IPS-NIHi11 (cell line): ENCODE data around the gene COL27A1.

ENCODE experiments used
- DNase-seq: peaks from one replicate; pipeline ENCODE4 v3.0.0; 2012; ENCODE audit warnings: mixed read lengths, low spot score

COL27A1 gene

DNA sequence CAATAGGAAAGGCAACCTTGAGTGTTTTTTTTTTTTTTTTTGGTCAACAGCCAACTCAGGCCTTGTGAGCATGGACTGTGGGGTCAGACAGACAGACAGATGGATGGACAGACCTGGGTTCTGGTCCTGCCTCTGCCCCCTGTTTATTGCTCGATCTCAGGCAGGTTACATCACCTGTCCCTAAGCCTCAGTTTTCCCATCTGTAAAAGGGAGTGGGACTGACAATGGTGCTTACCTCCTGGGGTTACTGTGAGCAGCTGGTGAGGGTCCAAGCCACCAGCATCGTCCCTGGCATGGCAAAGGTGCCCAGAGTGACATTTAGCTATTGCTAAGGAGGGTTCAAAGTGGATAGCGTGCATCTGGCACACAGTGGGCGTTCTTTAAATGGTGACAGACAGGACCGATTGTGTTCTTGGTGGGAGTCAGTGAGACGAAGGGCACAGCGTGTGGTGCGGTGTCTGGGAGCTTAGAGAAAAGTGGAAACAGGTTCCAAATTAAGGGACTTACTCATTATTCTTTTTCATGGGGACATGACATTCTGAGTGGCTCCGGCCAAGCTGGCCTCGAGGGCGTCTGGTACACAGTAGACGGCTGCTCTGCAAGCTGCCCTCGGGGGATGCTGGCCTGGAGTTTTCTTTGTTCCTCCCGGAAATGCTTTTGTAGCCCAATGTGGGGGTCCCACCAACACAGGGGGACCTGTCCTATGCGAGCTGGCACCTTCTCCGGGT lies 72.1 kb downstream of the COL27A1 start:
- DNase-seq, result no peak

- no peak for DNase-seq
Measured at GRCh38 chr9:114228016-114228808, 72.9 kb downstream of the COL27A1 start.

DNA sequence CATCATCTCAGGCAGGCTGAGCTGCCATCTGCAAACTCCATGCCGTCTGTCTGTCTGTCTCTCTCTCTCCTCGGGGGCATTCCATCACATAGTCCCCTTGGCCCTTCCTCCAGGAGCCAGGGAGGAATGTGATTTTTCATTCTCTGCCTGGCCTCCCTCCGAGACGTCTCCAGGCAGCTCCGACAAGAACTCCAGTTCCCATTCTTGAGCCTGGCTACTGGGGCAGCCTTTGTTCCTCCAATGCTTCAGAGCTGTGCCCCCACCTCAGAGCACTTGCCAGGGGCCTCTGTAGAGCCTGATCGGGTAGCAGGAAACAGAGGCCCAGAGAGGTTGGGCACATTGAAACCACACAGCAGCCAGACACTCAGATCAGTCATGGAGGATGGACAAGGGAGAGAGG lies 74.0 kb downstream of the COL27A1 start:
- DNase-seq, result peak; percentile 49

DNA sequence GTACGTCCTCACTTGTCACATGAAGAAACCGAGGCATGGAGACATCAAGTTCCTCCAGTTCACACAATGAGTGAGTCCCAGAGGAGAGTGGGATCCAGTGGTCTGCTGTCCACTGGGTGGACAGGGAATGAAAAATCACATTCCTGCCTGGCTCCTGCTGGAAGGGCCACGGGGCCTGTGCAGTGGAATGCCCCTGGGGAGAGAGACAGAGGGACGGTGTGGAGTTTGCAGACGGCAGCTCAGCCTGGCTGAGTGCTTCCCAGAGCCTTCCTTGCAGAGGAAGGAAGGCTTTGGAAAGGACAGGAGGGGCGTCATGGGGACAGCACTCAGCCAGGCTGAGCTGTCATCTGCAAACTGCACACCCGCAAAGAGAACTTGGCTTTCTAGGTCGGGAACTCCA lies 74.7 kb downstream of the COL27A1 start:
- DNase-seq, result no peak

- no peak for DNase-seq
Measured at GRCh38 chr9:114231273-114231672, 75.9 kb downstream of the COL27A1 start.

DNA sequence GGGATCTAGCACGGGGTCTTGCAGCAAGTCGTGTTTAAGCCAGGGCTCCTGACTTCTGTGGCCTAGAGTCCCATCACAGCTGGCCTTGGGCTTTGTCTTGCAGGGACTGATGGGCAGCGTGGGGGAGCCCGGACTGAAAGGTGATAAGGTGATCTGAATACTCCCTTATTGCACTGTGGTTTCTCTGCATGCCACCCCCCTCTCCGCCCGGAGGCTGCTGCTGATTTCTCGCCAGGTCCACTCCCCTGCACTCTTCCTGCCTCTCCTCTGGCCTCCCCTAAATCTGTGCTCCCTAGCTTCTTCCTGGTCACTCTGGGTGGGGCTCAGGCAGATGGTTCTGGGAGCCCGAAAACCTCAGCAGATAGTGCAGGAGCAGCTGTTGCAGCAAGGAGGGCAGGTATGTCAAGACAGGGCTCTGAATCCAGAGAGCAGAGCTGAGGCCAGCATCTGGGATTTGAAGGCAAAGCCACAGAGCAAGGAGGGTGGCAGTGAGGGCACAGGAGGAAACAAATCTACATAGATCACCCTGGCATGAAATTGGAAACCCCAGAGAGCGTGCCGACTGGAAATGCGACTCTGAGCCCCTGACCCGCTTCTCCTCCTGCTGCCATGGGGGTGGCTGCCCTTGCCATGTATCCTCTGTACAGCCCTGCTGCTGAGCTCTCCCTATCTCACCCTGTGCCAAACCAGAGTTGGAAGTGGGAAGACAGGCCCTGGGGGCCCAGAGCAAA lies 76.5 kb downstream of the COL27A1 start:
- DNase-seq, result no peak

DNA sequence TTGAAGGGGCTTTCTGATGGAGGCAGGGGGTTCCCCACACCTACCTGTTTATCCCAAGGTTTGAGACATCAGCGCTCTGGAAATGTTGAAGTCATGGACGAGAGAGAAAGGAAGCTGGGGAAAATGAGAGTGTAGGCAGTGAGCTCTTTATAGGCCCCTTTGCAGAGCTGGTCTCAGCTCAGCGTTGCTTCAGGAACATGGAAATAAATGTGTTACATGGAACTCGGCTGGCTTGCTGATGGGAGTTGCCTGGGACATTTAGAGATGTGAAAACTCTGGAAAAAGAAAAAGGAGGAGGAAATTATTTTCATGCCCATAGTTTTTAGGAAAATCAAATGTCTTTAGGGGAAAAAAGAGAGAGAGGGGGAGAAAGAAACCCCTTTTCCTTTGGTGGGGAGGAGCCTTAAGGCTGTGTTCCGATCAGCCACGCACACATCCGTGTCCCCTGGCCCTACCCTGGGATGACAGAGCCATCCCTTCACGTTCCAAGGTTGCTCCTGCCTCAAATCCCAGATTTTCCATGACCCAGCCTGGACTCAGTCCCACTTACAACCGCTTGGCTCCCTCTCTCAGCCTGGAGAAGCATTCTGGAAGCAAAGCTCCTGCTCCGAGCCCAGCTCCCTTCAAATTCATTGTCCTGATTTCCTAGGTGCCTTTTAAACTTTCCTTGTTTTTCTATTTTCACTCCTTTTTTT lies 78.3 kb downstream of the COL27A1 start:
- DNase-seq, result no peak

GRCh38 chr9:114235033-114235661 lies 79.8 kb downstream of the COL27A1 start:
- DNase-seq, result peak; percentile 47

DNA sequence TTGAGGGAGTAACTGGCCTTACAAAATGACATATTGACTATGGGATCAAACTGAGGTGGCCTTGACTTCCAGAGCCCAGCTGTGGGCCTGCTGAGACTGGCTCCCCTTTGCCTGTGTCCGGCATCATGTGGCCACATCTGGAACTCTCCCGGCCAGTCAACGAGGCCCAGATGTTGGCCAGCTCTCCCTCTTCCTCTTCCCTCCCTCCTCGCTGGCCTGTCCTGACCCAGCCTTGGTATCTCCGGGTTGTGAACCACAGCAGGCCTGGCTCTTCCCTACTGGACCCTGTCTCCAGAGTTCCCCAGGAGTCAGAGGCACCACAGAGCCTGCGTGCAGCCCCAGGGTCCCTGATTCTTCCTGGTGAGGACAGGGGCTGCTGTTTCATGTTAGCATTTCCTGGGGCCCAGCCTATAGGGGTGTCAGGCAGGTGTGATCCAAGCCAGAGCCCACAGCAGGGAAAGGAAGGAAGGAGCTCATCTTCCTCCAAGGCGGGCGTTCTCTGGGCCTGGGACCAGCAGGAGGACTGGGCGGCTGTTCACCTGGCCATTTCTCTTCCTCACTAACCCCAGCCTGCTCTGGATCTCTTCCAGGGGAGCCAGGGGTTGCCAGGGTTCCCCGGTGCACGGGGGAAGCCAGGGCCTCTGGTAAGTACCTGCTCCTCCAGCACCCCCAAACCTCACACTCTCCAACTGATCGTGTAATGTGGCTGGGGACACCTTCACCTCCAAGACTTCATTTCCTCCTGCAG lies 81.2 kb downstream of the COL27A1 start:
- no peak for DNase-seq

DNA sequence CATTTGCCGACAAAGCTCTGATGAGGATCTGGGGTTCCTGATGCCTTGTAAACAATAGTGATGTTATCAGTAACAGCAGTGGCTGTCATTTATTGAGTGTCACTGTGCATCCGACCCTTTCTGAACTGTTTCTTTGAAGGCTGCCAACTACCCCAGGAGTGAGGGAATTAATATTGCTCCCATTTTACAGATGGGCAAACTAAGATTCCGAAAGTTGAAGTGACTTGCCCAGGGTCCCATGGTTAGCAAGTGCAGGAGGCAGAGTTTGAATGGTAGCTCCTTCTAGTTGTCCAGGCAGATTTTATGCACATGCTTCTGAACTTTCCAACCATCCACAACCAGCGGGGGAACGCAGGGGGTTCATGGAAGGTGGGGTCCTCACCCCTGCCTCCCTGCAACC lies 81.9 kb downstream of the COL27A1 start:
- no peak for DNase-seq

GRCh38 chr9:114237781-114238180 lies 82.4 kb downstream of the COL27A1 start:
- DNase-seq, result no peak

DNA sequence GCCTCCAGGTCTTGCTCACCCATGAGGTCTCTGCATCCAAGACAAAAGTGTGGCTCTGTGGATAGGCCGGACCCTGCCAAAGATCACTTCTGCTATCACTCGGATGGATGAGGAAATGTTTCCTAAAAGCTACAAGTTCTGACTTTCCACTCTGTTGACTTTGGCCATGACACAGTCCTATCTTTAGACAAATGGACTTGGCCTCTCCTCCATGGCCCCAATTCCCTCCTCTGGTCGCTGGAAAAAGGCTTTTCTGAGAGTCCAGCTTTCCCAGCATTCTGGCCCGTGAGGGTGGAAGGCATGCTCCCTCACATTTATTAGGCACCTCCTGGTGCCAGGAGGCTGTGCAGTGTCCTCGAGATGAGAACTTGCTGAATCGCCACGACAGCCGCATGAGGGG lies 83.1 kb downstream of the COL27A1 start:
- DNase-seq, result no peak

DNA sequence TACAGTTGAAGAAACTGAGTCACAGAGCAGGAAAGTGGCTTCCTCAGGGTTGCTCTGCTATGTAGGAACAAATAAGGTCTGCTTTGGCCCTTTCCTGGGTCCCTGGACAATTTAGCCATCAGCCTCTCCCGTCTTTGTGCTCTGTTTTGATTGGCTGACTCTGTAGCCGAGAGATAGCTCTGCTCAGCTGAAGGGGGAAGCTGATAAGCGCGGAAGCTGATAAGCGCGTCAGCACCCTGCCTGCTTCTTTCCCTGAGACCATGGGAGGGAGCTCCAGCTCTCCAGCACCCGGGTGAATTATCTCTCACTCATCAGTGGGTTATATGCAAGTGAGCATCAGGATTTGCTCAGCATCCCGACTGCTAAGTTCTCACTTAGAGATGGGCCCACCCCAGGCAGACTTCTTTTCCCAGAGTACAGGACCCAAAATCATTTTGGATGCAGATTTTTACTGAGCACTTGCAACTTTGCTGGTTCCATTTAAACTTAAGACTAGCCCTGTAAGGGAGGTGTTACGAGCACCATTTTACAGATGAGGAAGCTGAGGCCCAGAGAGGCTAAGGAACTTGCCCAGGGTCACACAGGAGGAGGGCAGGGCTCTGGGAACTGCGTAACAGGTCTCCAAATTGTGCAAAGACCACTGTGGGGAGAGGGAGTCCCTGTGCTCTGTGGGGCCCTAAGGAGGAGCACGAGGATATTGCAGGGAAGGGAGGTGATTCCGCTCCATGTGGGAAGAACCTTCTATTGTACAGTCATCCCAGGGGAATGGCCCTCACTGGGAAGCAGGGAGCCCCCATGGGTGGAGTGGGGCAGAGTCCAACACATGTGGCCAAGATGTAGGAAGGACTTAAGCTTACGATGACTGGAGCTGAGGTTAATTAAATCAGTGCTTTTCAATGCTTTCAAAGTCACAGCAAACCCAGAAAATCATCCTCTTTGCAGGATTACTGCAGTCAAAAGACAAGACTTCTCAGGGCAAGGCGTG lies 83.8 kb downstream of the COL27A1 start:
- DNase-seq, result peak; percentile 78

DNA sequence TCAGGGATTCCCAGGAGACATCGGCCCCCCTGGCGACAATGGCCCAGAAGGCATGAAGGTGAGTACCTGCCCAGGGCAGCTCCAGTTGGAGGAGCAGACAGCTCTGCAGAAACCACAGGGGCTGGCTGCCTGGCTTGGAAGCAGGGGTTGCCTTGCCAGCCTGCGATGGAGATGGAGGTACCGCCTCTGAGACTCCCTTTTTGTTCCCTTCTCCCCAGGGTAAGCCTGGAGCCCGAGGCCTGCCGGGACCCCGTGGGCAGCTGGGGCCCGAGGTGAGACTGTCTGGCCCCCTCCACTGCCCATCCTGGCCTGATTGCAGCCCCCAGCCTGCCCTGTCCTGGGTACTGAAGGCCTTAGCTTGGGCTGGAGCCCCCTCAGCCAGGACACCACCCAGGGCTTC lies 84.9 kb downstream of the COL27A1 start:
- DNase-seq, result no peak

DNA sequence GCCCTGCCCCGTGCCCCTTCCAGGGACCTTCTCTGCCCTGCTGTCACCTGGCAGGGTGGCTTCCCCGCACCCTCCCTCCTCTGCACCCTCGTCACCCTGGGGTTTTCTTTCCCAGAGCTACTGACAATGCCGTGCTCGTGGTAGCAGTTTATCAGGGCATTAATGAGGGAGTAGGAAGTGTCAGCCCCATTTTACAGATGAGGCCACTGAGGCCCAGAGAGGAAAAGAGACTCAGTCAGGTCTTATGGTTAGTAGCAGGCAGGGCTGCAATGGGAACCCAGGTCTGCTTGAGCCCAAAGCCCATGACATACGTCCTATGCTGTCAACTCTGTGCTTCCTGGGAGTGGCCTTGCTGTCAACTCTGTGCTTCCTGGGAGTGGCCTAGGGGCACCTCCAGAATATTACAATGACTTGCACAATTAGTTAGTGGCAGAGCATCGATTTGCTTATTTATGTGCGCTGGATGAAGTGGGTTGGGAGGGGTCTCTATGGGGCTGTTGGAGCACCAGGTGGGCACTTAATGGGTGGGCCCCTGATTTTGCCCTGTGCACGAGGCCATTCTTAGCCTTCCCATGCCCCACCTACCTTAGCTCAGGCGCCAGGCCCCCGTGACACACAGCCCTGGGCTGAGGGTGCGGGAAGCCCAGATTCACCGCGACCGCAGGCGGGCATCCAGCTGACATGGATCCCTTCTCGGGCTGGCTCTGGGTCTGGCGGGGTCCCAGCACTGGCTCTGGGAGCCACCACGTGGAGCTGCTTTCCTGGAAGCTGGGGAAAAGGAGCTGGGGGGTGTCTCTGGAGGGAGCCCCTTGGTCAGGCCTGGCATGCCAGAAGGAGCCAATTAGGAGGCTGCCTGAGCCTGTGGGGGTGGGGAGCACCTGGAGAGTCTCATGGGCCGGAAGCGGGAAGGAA lies 85.6 kb downstream of the COL27A1 start:
- no peak for DNase-seq

GRCh38 chr9:114242837-114243236 lies 87.5 kb downstream of the COL27A1 start:
- DNase-seq, result no peak

DNA sequence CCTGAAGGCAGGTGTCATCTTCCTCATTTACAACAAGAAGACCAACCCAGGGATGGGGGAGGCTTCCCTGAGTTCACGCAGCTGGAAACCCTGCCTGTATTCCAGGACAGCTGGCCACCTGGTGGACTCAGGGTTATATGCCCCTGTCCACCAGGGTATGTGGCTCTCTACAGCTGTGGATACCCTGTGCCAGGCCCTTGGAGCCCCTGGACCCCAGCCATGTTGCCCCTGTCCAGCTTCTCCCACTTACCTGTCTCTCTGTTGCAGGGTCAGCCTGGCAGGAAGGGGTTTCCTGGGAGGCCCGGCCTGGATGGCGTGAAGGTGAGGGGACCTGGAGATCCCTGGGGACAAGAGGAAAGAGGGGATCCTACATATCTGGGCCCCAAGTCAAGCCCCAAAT lies 87.9 kb downstream of the COL27A1 start:
- DNase-seq, result no peak

GRCh38 chr9:114244570-114244969 lies 89.2 kb downstream of the COL27A1 start:
- no peak for DNase-seq

- DNase-seq, result no peak
Measured at GRCh38 chr9:114246558-114246957, 91.2 kb downstream of the COL27A1 start.
